HepG2 (cell line): Measurements from ENCODE around the gene SRCIN1. TPM values are rescaled to one million over a fixed set of nuclear protein-coding genes. Genes with fewer than 3 reads are reported as not detected.

Source experiments
- ATAC-seq: fragments of 200-7000 bp; cut with Tn5 transposase; 3 replicates; pipeline ENCODE4 v1.9.1; 2020; ENCODE audit warnings: mild to moderate bottlenecking, moderate library complexity
- BruUV-seq: library from RNA; stranded (reverse); fragments of 400-500 nt; replicated peaks from 2 replicates; lab custom pipeline; 2021; lab: Mats Ljungman, UMichigan
- CTCF ChIA-PET: fragments of 300-600 bp; formaldehyde crosslinking; extraction: SDS; loops from one replicate; lab custom pipeline; 2021; ENCODE audit warnings: low total read pairs, inconsistent platforms, low intra/inter-chr PET ratio; lab: Yijun Ruan, JAX
- POLR2A ChIA-PET: fragments of 350-600 bp; sonication (Branson Sonifier 250); formaldehyde crosslinking; loops from one replicate; lab custom pipeline; 2020; ENCODE audit warnings: antibody characterized with exemption, inconsistent platforms; lab: Yijun Ruan, JAX
- DNase-seq: peaks from one replicate; pipeline ENCODE4 v3.0.0-alpha.2; 2015; ENCODE audit warnings: low spot score
- FAIRE-seq: peaks from 3 replicates; lab custom pipeline; 2011; peaks lifted over from hg19 to GRCh38; lab: Jason Lieb, UNC
- H2AFZ ChIP-seq: one replicate; pipeline ENCODE4 v1.6.1; 2011; ENCODE audit warnings: low read length, inconsistent platforms
- H3K27ac ChIP-seq: fragments of 300-600 bp; 3 replicates; pipeline ENCODE4 v1.8.0; 2011; ENCODE audit warnings: mixed run types, mild to moderate bottlenecking, mixed read lengths, low read length, inconsistent platforms; ENCODE audit not compliant: insufficient read depth; ENCODE audit errors: extremely low read length
- H3K27me3 ChIP-seq, 2 experiments: fragments of 200-600 bp in 1 of 2; 2 replicates in 1 of 2; 3 replicates in 1 of 2; pipeline versions ENCODE4 v1.6.0 to v1.8.0; 2011; ENCODE audit warnings: low read length in 2 of 2, mild to moderate bottlenecking in 2 of 2, moderate library complexity in 2 of 2, inconsistent platforms in 1 of 2; ENCODE audit not compliant: insufficient read depth in 2 of 2, control insufficient read depth in 1 of 2
- H3K36me3 ChIP-seq, 2 experiments: fragments of 200-600 bp in 1 of 2; replicated peaks in 1 of 2; 2 replicates in 1 of 2; 3 replicates in 1 of 2; pipeline versions ENCODE4 v1.5.1 to v1.8.0; 2011; ENCODE audit warnings: low read length in 2 of 2, inconsistent platforms in 1 of 2; ENCODE audit not compliant: insufficient read depth in 2 of 2, control insufficient read depth in 1 of 2
- H3K4me1 ChIP-seq: 2 replicates; pipeline ENCODE4 v1.5.1; 2012; ENCODE audit warnings: low read length, inconsistent platforms; ENCODE audit not compliant: insufficient read depth
- H3K4me2 ChIP-seq: 2 replicates; pipeline ENCODE4 v1.6.0; 2011; ENCODE audit warnings: low read depth, low read length, inconsistent platforms
- H3K4me3 ChIP-seq, 3 experiments: fragments of 200-600 bp in 1 of 3; sonication (generic), shearing (Covaris generic) in 1 of 3; replicated peaks in 1 of 3; 2 replicates each; pipeline ENCODE4 v1.5.1; 2011 to 2016; ENCODE audit warnings: low read length in 3 of 3, inconsistent platforms in 2 of 3, low read depth in 2 of 3, mild to moderate bottlenecking in 2 of 3, control low read depth in 1 of 3, mixed read lengths in 1 of 3; ENCODE audit not compliant: insufficient read depth in 1 of 3
- H3K79me2 ChIP-seq: one replicate; pipeline ENCODE4 v1.6.1; 2011; ENCODE audit warnings: low read length, inconsistent platforms; ENCODE audit not compliant: insufficient read depth
- H3K9ac ChIP-seq: 2 replicates; pipeline ENCODE4 v1.6.0; 2011; ENCODE audit warnings: mild to moderate bottlenecking, low read depth, low read length, inconsistent platforms; ENCODE audit not compliant: insufficient read depth
- H3K9me3 ChIP-seq: 2 replicates; pipeline ENCODE4 v1.5.1; 2012; ENCODE audit warnings: mild to moderate bottlenecking, low read length
- H4K20me1 ChIP-seq: 2 replicates; pipeline ENCODE4 v1.6.0; 2011; ENCODE audit warnings: inconsistent platforms, mild to moderate bottlenecking, low read length, moderate library complexity; ENCODE audit not compliant: insufficient read depth
- ZNF12 ChIP-seq: sonication (generic); formaldehyde crosslinking; IDR thresholded peaks from 2 replicates; pipeline ENCODE4 v1.5.0; 2020; ENCODE audit warnings: missing genetic modification reagents
- ZNF800 ChIP-seq: sonication (generic); formaldehyde crosslinking; IDR thresholded peaks from 2 replicates; pipeline ENCODE4 v1.4.0; 2020; ENCODE audit warnings: missing genetic modification reagents
- WGBS: methylation state at CpG from one replicate; pipeline ENCODE4 v1.1.6; 2017; ENCODE audit warnings: low lambda C conversion rate; 5-methylcytosine and 5-hydroxymethylcytosine counted together
- in situ Hi-C: cut with HindIII; loops from 2 replicates; pipeline ENCODE4 v1.10.0; 2017; ENCODE audit warnings: low pct_unique_long_range_greater_than_20kb; ENCODE audit not compliant: extremely low pct_ligation_motif_present
- intact Hi-C: fragments of 100-400 bp; cut with micrococcal nuclease; formaldehyde crosslinking; loops from one replicate; pipeline ENCODE4 v1.10.0; 2022; ENCODE audit not compliant: unreplicated experiment
- polyA plus RNA-seq, 8 experiments: library from polyadenylated mRNA; depleted of rRNA in 3 of 8; stranded (reverse) in 7 of 8; unstranded in 1 of 8; fragments of >200 nt; fragmentation: Illumina TruSeq in 4 of 8; extraction: Trizol in 4 of 8; gene quantifications; 2 replicates each; pipeline versions ENCODE4 v1.2.1 to v1.2.3, GENCODE V29; 2011 to 2016; ENCODE audit warnings: low read depth in 4 of 8, missing spikeins in 1 of 8, mixed read lengths in 1 of 8; ENCODE audit not compliant: insufficient read depth in 1 of 8
- total RNA-seq, 5 experiments: library from RNA; depleted of rRNA; stranded (reverse); fragments of >200 nt; fragmentation: Illumina TruSeq; extraction: Trizol; gene quantifications; 2 replicates each; pipeline ENCODE4 v1.2.3, GENCODE V29; 2016; ENCODE audit warnings: low read depth in 1 of 5

The SRCIN1 gene
- total and polyA plus RNA-seq, 2 of the 13 experiments (the other 11 are each of a cell fraction or from before 2014, with no cell fraction given), result 1.2 to 9.6 TPM

- Histone ChIP-seq H3K27me3 (peaks cover 5 to 52% of the 10 kb centered on the region in 2 experiments; a peak in 4 of 5 replicates), H3K4me1 (peaks cover 22% of the 10 kb centered on the region), H2AFZ (no peak overlapping the region), H3K4me2 (no peak overlapping the region), H3K9ac (no peak overlapping the region)
- FAIRE-seq, result no peak
- CTCF ChIA-PET, result no interaction called here
- TF ChIP-seq ZNF12 (CRISPR knock-in tag), result no peak
- TF ChIP-seq ZNF800 (CRISPR knock-in tag), result peak; percentile 30; the same call in 1 of the 2 replicates
- TF ChIP-seq, all 625 proteins: peak for 1
- WGBS, result 37% methylated on average over 13 of the region's 13 CpGs
- no peaks in the 10 kb centered on the region for H3K36me3 ChIP-seq
- intact Hi-C loops, result loop anchor here (5.0 kb wide), 1 partner anchor 45 kb away; no protein-coding TSS in a partner anchor
- ATAC-seq, result no peak
- H4K20me1 ChIP-seq, result no peaks in the 10 kb centered on the region
- in situ Hi-C loops, result no loop called here
- POLR2A ChIA-PET, result no interaction called here
- no peak overlapping the region for H3K27ac ChIP-seq
- H3K4me3 ChIP-seq, result no peak overlapping the region
- BruUV-seq, result no TSS peak
- no peak for DNase-seq
- no peaks in the 10 kb centered on the region for H3K9me3 ChIP-seq
- H3K79me2 ChIP-seq, result no peaks in the 10 kb centered on the region
Measured at GRCh38 chr17:38512473-38513058, 93.2 kb downstream of the SRCIN1 start.
